ENCODE measurements around the gene NR3C2. TPM values are rescaled to one million over a fixed set of nuclear protein-coding genes. Genes with fewer than 3 reads are reported as not detected.

The NR3C2 gene
- total RNA-seq, 1 donor from 2014 or later: 31.4 TPM

DNA sequence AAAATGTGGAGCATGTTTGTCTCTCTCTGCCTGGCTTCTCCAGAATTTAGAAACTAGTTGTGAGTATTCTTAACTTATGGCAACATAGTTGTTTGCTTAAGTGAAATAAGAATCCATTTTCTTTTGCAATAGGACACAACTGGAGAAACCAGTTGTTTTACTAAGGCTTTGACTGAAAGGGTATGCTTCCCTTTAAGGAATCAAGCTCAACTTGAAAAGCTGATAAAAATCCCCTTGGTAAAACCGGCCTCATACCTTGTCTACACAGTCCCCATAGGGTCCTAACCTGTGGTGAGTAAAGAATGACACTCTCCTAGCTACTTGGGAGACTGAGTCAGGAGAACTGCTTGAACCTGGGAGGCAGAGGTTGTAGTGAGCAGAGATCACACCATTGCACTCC is 139.8 kb downstream of the NR3C2 start:
- peaks cover 4% of the 10 kb centered on the region for H3K9me3 ChIP-seq
- H3K27me3 ChIP-seq (ENCODE audit: low read depth): no peaks in the 10 kb centered on the region
- TF ChIP-seq, protein P1, sequence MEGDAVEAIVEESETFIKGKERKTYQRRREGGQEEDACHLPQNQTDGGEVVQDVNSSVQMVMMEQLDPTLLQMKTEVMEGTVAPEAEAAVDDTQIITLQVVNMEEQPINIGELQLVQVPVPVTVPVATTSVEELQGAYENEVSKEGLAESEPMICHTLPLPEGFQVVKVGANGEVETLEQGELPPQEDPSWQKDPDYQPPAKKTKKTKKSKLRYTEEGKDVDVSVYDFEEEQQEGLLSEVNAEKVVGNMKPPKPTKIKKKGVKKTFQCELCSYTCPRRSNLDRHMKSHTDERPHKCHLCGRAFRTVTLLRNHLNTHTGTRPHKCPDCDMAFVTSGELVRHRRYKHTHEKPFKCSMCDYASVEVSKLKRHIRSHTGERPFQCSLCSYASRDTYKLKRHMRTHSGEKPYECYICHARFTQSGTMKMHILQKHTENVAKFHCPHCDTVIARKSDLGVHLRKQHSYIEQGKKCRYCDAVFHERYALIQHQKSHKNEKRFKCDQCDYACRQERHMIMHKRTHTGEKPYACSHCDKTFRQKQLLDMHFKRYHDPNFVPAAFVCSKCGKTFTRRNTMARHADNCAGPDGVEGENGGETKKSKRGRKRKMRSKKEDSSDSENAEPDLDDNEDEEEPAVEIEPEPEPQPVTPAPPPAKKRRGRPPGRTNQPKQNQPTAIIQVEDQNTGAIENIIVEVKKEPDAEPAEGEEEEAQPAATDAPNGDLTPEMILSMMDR (IDR thresholded peaks at IDR 0.05): no peak
- no peak overlapping the region for H3K4me3 ChIP-seq
- no peaks in the 10 kb centered on the region for H3K4me1 ChIP-seq
- DNase-seq (no peak), ATAC-seq (peak in 1 of 2 donors; percentile 59)
- intact Hi-C loops (cut with DNase I): no loop called here
- H3K27ac ChIP-seq: no peak overlapping the region
- no peaks in the 10 kb centered on the region for H3K36me3 ChIP-seq

DNA sequence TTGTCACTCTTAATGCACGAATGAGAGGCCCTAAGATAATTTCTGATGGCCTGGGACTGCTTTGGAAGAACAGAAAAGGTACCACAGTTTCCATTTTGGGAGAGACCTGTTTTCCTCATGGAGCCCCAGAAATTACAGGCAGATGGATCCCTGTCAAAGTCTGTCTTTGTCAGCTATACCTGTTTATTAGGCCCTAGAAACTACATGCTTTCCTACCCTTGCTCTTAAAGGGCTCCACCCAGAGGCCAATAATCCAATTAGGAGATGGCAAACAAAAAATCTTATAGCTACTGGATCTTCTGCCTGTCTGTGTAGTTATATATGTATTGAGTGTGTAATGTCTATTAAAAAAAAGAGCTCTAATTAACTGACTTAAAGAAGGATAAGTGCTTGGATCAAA is 141.3 kb downstream of the NR3C2 start:
- DNase-seq: no peak
- Histone ChIP-seq H3K36me3 (no peaks in the 10 kb centered on the region), H3K27me3 (ENCODE audit: low read depth) (no peaks in the 10 kb centered on the region), H3K9me3 (peaks cover 4% of the 10 kb centered on the region), H3K4me1 (no peaks in the 10 kb centered on the region), H3K4me3 (no peak overlapping the region), H3K27ac (no peak overlapping the region)
- no peak for ATAC-seq
- intact Hi-C loops (cut with DNase I): no loop called here
- TF ChIP-seq, protein P1 (IDR thresholded peaks at IDR 0.05): no peak

DNA sequence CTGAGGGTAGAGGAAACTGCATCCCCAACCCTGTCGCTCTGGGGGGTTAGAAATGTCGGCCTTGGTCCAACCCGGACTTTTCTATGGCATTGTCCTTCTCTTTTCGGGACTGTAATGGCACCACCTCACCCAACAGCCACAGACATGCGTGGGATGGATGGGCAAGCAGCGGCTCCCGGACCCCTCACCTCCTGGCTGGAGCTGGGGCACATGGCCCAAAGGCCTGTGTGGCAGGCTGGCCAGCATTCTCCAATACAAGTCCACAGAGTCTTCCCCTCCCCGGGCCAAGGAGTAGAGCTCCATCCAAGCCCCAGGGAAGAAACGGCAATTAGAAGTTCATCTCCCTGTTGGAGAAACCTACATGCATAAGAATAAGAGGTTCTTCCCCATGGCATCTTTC is 142.9 kb downstream of the NR3C2 start:
- Histone ChIP-seq H3K27me3 (ENCODE audit: low read depth) (no peaks in the 10 kb centered on the region), H3K9me3 (peaks cover 4% of the 10 kb centered on the region), H3K36me3 (no peaks in the 10 kb centered on the region), H3K4me1 (no peaks in the 10 kb centered on the region), H3K27ac (no peak overlapping the region), H3K4me3 (no peak overlapping the region)
- TF ChIP-seq, protein P1 (IDR thresholded peaks at IDR 0.05): no peak
- intact Hi-C loops (cut with DNase I): no loop called here
- no peak for DNase-seq
- no peak for ATAC-seq

DNA sequence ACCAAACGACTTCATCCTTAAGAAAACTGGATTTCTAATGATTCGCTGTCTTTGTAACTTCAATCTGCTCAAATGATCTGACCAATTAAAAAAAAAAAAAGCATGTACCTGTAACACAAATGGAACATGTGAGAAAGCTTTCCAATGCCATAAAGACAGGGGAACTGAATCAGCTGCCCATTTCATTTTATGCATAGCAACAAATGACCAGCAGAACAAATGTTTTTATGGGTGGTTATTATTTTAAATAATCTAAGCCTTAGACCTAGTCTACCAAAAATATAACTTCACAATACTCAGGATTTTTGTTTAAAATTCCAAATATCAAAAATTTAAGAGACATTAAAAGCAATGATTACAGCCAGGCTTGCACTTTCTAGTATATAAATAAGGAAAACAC is 145.7 kb downstream of the NR3C2 start:
- no peaks in the 10 kb centered on the region for H3K27me3 ChIP-seq (ENCODE audit: low read depth)
- H3K4me3 ChIP-seq: no peak overlapping the region
- intact Hi-C loops (cut with DNase I): no loop called here
- H3K4me1 ChIP-seq: no peaks in the 10 kb centered on the region
- H3K9me3 ChIP-seq: peaks cover 4% of the 10 kb centered on the region
- DNase-seq (no peak), ATAC-seq (no peak)
- no peaks in the 10 kb centered on the region for H3K36me3 ChIP-seq
- no peak overlapping the region for H3K27ac ChIP-seq
- TF ChIP-seq, protein P1 (IDR thresholded peaks at IDR 0.05): no peak

DNA sequence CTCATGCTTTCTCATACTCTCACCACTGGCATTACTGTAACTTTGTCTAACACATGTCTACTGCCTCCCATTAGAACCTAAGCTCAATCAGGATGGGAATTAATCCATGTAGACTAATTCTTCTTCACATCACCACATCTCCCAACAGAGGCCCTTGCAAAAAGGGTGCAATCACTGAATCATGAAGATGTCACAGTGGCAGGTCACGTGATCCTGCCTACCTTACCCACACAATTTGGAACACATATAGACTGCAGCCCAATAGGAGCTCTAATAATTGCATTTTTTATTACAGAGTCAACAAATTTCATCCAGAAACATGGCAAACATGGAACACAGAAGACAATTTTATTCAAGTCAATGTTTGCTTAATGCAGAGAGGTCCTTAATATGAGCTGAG is 146.6 kb downstream of the NR3C2 start:
- H3K36me3 ChIP-seq: no peaks in the 10 kb centered on the region
- H3K9me3 ChIP-seq: no peaks in the 10 kb centered on the region
- no peak overlapping the region for H3K4me3 ChIP-seq
- TF ChIP-seq, protein P1 (IDR thresholded peaks at IDR 0.05): no peak
- ATAC-seq (no peak), DNase-seq (no peak)
- H3K27me3 ChIP-seq (ENCODE audit: low read depth): no peaks in the 10 kb centered on the region
- intact Hi-C loops (cut with DNase I): no loop called here
- no peak overlapping the region for H3K27ac ChIP-seq
- H3K4me1 ChIP-seq: no peaks in the 10 kb centered on the region

DNA sequence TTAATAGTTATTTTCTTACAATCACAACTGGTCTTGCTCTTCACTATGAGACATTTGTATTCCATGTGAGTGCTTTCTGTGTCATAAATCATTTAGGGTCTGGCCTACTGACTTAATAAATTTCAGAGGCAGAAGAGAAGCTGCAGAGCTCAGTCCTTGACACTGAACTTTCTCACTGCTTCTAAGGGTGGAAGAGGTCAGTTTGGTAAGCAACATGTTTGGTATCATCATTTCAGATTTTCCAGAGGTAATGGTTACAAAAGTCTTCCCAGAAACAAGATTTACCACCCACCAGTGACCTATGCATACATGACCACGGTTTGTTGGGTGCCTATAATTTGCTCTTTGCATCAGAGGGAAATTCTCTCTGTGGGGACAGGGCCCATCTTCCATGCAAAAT is 148.6 kb downstream of the NR3C2 start:
- H3K9me3 ChIP-seq: no peaks in the 10 kb centered on the region
- TF ChIP-seq, protein P1 (IDR thresholded peaks at IDR 0.05): no peak
- DNase-seq: no peak
- peaks cover 9% of the 10 kb centered on the region for H3K4me1 ChIP-seq
- ATAC-seq: no peak
- no peak overlapping the region for H3K27ac ChIP-seq
- H3K27me3 ChIP-seq (ENCODE audit: low read depth): no peaks in the 10 kb centered on the region
- H3K36me3 ChIP-seq: no peaks in the 10 kb centered on the region
- no peak overlapping the region for H3K4me3 ChIP-seq
- intact Hi-C loops (cut with DNase I): no loop called here

Measured in lower lobe of right lung (tissue), 2 donors.